GM10248 (cell line): ENCODE measurements around the gene SLC6A14.

Experiments used
- CTCF ChIA-PET: fragments of 300-600 bp; sonication (Branson Sonifier 250); formaldehyde crosslinking; extraction: SDS; loops from one replicate; lab custom pipeline; 2021; ENCODE audit warnings: antibody characterized with exemption; lab: Yijun Ruan, JAX
- POLR2A ChIA-PET: fragments of 350-650 bp; sonication (Branson Sonifier 250); formaldehyde crosslinking; extraction: SDS; loops from one replicate; lab custom pipeline; 2020; ENCODE audit warnings: antibody characterized with exemption; lab: Yijun Ruan, JAX
- DNase-seq: peaks from one replicate; pipeline ENCODE4 v3.0.0; 2012; ENCODE audit errors: extremely low spot score
- CTCF ChIP-seq: IDR thresholded peaks from 2 replicates; pipeline ENCODE4 v1.5.1; 2012; ENCODE audit warnings: mild to moderate bottlenecking, low read depth; ENCODE audit errors: extremely low read depth, missing control alignments, control extremely low read depth

The SLC6A14 gene

GRCh38 chrX:116490104-116490503 lies 53.7 kb downstream of the SLC6A14 start:
- TF ChIP-seq CTCF, result no peak
- no peak for DNase-seq
- ChIA-PET POLR2A (no interaction called here), CTCF (interaction anchor here (1.2 kb wide), 1 partner anchor 13 kb away, joined by 4 read pairs; no protein-coding TSS in a partner anchor)

- ChIA-PET POLR2A (no interaction called here), CTCF (no interaction called here)
- no peak for DNase-seq
- no peak for TF ChIP-seq CTCF
Observed at GRCh38 chrX:116493271-116493670, 56.9 kb downstream of the SLC6A14 start.

- no peak for DNase-seq
- POLR2A ChIA-PET, result no interaction called here
- CTCF ChIA-PET, result no interaction called here
- TF ChIP-seq CTCF, result no peak
Observed at GRCh38 chrX:116499780-116500179, 63.4 kb downstream of the SLC6A14 start.
